GM12864 (cell line): ENCODE data around the gene SIRT3.

Experiments
- DNase-seq: peaks from one replicate; pipeline ENCODE4 v3.0.0-alpha.2; 2011; ENCODE audit warnings: low read depth
- H3K4me3 ChIP-seq: 2 replicates; pipeline ENCODE4 v1.5.1; 2011; ENCODE audit warnings: mild to moderate bottlenecking, low read depth, low read length, control low read depth
- CTCF ChIP-seq: IDR thresholded peaks from 2 replicates; pipeline ENCODE4 v1.5.1; 2011; ENCODE audit warnings: low read depth, mild to moderate bottlenecking, moderate library complexity, low read length, control low read depth, inconsistent platforms; ENCODE audit errors: missing control alignments

SIRT3 gene

GRCh38 chr11:235997-236773, at the start of gene SIRT3:
TSS of gene SIRT3 (minus strand) at chr11:236342. CDS start at chr11:236328, 14 bp downstream.
- peak within 1 kb of the TSS; percentile 92 for H3K4me3 ChIP-seq
- no peak for DNase-seq
- no peak for TF ChIP-seq CTCF

GRCh38 chr11:285894-286220, 49.7 kb upstream of the SIRT3 start:
- TF ChIP-seq CTCF: no peak
- no peak overlapping the region for H3K4me3 ChIP-seq
- no peak for DNase-seq

GRCh38 chr11:285021-285893, 49.1 kb upstream of the SIRT3 start:
- no peak for DNase-seq
- no peak for TF ChIP-seq CTCF
- H3K4me3 ChIP-seq: no peak overlapping the region

- no peak for TF ChIP-seq CTCF
- DNase-seq: no peak
- H3K4me3 ChIP-seq: no peak overlapping the region
Observed at GRCh38 chr11:284105-285020, 48.2 kb upstream of the SIRT3 start.

GRCh38 chr11:283405-284104, 47.4 kb upstream of the SIRT3 start:
- DNase-seq: no peak
- H3K4me3 ChIP-seq: no peak overlapping the region
- TF ChIP-seq CTCF: no peak
